IPS-NIHi7 (cell line): Measurements from ENCODE around the gene PLBD1.

Experiments used
- DNase-seq: peaks from one replicate; pipeline ENCODE4 v3.0.0; 2012; ENCODE audit warnings: mixed read lengths; ENCODE audit errors: extremely low spot score

PLBD1 gene, protein sequence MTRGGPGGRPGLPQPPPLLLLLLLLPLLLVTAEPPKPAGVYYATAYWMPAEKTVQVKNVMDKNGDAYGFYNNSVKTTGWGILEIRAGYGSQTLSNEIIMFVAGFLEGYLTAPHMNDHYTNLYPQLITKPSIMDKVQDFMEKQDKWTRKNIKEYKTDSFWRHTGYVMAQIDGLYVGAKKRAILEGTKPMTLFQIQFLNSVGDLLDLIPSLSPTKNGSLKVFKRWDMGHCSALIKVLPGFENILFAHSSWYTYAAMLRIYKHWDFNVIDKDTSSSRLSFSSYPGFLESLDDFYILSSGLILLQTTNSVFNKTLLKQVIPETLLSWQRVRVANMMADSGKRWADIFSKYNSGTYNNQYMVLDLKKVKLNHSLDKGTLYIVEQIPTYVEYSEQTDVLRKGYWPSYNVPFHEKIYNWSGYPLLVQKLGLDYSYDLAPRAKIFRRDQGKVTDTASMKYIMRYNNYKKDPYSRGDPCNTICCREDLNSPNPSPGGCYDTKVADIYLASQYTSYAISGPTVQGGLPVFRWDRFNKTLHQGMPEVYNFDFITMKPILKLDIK

GRCh38 chr12:14567351-14568162 is at the start of gene PLBD1:
Gene PLBD1 (minus strand): TSS chr12:14567883. CDS start chr12:14567696, 187 bp downstream.
- peak; percentile 83 for DNase-seq

DNA sequence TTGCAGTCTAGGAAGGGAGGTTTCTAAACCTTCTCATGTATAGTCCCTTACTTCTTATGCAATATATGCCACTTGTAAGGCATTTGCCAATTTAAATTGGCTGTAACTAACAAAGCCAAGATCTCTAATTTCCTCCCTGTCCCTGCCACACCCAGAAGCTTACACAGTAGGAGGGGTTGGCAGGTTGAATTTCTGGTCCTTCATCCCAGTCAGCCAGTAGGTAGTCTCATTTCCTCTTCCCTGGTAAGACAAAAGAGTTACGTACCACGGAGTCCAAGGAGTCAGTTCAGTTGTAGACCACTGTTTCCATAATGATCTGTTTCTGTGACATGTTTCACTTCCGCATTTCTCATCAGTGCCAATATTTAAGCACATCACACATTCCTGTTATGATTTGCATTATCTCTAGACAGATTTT is 47.0 kb upstream of the PLBD1 start:
- no peak for DNase-seq

GRCh38 chr12:14613718-14614117 is 46.0 kb upstream of the PLBD1 start:
- DNase-seq: no peak

DNA sequence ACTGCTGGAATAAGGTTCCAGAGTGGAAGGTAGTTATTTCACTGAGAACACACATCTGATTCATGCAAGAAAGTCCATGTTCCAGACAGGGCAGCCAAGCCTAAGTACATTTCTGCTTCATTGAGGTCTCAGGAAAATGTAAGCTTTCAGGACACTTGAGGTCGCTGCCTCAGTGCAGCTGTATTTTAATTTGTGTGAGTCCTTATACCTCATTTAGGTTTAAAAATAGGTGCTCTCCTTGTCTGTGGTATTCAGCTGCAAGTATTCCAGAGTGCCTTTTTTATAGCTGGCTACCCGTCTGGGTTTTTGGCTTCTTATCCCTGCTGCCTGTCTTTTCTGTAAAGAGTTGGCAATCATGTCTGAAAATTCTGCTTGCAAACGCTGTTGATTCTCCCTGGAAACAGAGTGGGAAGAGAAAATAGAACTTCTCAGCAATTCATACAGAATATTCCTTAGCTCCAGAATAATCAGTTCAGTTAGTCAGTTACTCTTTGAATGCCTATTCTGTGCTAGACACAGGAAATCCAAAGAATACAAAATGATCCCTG is 45.3 kb upstream of the PLBD1 start:
- no peak for DNase-seq

DNA sequence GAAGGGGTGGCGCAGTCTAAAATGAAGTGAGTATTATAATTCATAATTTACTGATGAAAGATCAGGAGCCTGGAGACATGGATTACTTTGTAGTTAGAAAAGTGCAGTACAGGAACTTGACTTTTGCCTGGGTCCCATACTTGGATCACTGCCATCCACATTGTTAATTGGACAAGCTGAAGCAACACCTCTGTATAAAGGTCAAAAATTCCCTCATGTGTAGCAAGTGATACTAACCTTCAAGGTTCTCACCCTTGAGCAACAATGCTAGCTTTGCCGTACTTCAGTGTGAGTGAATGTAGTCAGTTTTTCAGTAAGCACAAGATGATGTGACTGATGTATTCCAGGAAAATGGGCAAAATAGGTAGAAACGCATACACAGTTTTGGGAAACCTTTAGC is 44.6 kb upstream of the PLBD1 start:
- no peak for DNase-seq

DNA sequence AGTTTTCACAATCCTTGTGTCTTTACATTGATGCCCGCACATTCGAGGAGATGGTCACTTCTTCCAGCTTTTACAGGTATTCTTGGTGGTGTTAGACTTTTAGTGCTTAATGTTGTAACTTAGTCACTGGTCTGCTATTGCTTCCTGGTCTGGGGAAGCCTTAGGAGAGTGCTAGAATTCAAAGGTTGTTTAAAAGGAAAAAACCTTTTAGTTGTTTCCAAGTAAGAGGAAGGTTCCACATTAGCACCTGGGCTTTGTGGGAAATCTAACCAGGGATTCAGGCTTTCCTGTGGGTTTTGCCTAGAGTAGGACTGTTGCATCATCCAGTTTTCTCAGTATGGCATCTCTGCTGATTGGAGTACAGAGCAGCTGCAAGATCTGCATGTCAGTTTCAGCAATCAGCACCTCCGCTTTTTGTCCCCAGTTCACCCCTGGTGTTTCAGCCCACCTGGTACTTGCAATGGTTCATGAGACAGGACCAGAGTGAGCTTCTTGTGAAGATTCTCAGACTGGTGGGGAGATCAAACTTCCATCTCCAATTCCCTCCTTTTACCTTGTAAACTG is 44.0 kb upstream of the PLBD1 start:
- DNase-seq: no peak

DNA sequence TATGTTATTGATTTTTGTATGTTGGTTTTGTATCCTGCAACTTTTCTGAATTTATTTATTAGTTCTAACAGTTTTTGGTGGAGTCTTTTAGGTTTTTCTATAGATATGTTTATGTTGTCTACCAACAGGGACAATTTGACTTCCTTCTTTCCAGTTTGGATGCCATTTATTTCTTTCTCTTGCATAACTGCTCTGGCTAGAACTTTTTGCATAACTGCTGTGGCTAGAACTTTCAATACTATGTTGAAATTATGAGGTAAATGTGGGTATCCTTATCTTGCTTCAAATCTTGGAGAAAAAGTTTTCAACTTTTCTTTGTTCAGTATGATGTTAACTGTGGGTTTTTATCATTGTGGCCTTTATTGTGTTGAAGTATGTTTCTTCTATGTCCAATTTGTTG is 39.9 kb upstream of the PLBD1 start:
- DNase-seq: no peak

DNA sequence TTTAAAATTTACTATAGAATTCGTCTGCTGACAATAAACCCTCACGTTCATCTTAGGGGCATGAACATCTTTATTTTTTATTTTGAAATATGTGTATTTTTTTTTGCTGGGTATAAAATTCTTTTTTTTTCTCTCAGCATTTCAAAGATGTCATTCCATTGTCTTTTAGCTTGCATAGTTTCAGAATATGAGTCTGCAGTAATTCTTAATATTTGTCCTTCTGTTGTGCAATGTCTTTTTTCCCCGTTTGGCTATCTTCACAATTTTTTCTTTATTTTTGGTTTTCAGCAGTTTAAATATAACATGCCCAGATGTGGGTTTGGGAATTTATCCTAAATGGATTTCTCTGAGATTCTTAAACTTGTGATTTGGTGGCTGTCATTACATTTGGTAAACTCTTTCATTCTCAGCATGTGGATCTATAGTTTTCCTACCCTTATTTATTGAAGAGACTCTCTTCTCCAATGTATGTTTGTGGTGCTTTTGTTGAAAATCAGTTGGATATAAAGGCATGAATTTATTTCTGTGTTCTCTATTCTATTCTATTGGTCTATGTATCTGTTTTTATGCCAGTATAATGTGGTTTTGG is 37.8 kb upstream of the PLBD1 start:
- no peak for DNase-seq

DNA sequence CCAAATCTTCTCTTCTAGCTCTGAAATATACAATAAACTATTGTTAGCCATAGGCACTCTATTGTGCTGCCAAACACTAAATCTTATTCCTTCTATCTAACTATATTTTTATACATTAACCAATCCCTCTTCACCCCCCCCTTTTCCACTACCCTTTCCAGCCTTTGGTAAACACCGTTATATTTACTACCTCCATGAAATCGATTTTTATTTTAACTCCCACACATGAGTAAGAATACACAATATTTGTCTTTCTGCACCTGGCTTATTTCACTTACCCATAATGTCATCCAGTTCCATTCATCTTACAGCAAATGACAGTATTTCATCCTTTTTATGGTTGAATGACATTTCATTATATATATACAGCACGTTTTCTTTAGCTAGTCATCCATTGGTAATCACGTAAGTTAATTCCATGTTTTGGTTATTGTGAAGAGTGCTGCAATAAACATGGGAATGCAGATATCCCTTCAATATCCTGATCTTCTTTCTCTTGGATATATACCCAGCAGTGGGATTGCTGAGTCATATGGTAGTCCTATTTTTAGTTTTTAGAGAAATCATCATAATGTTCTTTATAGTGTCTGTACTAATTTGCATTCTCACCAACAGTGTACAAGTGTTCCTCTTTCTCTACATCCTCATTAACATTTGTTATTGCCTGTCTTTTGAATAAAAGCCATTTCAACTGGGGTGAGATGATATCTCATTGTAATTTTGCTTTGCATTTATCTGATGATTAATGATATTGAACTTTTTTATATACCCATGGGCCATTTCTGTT is 34.2 kb upstream of the PLBD1 start:
- DNase-seq: no peak

- DNase-seq: no peak
Measured at GRCh38 chr12:14597480-14597879, 29.8 kb upstream of the PLBD1 start.

- no peak for DNase-seq
Measured at GRCh38 chr12:14591719-14592118, 24.0 kb upstream of the PLBD1 start.

GRCh38 chr12:14589169-14590004 is 21.7 kb upstream of the PLBD1 start:
- DNase-seq: no peak

- no peak for DNase-seq
Measured at GRCh38 chr12:14588571-14588970, 20.9 kb upstream of the PLBD1 start.

DNA sequence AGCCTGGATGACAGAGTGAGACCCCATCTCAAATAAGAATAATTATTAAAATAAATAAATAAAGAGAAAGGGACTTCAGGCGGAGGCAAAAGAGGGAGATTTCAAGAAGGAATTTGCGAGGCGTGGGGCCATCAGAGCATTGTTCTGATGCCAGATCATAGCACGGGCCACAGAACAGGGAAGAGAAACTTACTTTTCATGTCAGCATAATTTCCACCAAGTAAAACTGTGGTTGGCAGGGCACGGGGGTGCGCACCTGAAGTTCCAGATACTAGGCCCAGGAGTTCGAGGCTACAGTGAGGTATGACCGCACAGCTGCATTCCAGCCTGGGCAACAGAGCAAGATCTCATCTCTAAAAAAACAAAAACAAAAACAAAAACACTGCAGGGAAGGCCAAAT is 11.0 kb upstream of the PLBD1 start:
- no peak for DNase-seq

DNA sequence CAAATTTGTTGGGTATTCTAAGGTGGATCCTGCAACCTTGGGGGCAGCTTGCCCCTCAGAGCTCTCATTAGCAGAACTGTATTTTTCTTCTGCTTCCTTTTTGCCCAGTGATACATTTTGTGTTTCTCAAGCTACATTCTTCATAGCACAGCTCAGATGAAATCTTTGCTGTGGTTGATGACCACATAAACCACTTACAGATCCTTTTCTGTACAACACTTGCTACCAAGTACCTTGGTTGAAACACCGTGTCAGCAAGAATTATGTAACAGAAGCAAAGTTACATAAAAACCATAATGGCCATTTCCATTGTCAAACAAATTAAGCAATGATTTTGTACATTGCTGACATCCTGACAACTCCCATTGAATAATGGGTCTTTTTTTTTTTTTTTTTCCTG is 9.7 kb upstream of the PLBD1 start:
- DNase-seq: no peak

DNA sequence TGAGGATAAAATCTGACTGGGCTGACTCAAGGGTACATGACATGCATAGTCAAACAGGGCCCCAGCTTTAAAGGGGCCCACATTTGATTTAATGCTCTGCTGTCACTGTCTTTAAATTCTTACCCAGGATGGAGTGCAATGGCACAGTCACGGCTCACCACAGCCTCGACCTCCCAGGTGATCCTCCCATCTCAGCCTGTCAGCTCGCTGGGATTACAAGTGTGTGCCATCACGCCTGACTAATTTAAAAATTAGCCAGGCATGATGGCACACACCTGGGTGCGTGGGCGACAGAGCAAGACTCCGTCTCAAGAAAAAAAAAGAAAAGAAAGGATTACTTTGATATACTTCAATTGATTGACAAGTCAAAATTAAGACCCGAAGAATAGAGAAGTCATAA is 9.2 kb upstream of the PLBD1 start:
- DNase-seq: no peak

DNA sequence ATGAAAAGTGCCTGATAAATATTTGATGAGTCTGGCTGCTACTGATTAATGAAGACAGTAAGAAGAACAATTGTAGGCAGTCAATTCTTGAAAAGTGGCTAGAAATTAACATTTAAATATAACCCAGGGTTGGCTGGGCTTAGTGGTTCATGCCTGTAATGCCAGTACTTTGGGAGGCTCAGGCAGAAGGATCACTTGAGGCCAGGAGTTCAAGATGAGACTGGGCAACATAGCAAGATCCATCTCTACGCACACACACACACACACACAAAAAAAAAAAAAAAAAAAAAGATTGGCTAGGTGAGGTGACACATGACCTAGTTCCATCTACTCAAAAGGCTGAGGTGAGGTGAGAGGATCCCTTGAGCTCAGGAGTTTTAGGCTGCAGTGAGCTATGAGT is 7.9 kb upstream of the PLBD1 start:
- no peak for DNase-seq

DNA sequence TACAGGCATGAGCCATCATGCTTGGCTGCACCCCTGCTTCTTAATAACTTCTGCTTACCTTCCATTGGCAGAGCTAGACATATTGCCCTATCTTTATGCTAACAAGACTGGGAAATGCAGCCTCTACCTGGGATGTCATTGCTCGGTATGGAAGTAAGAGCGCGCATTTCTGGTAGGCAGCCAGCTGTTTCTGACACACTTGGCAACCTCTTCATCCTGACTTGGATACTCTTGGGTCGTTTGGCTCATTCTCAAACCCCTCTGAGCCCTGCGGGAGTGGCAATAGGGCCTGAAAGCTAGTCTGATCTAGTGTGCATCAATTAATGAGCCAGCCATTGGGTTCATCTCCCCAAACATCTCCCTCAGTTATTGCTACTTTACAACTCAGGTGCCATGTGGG is 5.4 kb upstream of the PLBD1 start:
- no peak for DNase-seq

- DNase-seq: no peak
Measured at GRCh38 chr12:14572401-14572800, 4.7 kb upstream of the PLBD1 start.

- no peak for DNase-seq
Measured at GRCh38 chr12:14571779-14572178, 4.1 kb upstream of the PLBD1 start.
